ENCODE data around the gene R3HCC1L. TPM values are rescaled to one million over a fixed set of nuclear protein-coding genes. Genes with fewer than 3 reads are reported as not detected.
"Not testable (repeated sequence)": the region's sequence is repeated elsewhere in the genome, so short reads cannot be mapped to it uniquely, and the experiment has no call there.

The R3HCC1L gene
- total RNA-seq, 4 donors from 2014 or later: 9.0 to 11.6 (median 9.9) TPM

- no peak for DNase-seq (ENCODE audit: extremely low spot score)
- intact Hi-C loops (cut with DNase I): no loop called here
- H3K9me3 ChIP-seq: no peaks in the 10 kb centered on the region
- H3K4me3 ChIP-seq: no peak overlapping the region
- H3K27me3 ChIP-seq: no peaks in the 10 kb centered on the region
- TF ChIP-seq CTCF (IDR thresholded peaks at IDR 0.05) (no peak), POLR2AphosphoS5 (IDR thresholded peaks at IDR 0.05) (no peak), EP300 (IDR thresholded peaks at IDR 0.05) (no peak), POLR2A (IDR thresholded peaks at IDR 0.05; ENCODE audit: low read depth) (no peak)
- 88% methylated on average over 2 of the region's 2 CpGs for WGBS
- H3K4me1 ChIP-seq: peaks cover 8 to 18% (median 14%) of the 10 kb centered on the region in 4 donors
- H3K36me3 ChIP-seq: no peaks in the 10 kb centered on the region
- H3K27ac ChIP-seq (replicated peaks in 1 of 4): no peak overlapping the region
Measured at GRCh38 chr10:98144985-98145384, 10.5 kb downstream of the R3HCC1L start.

GRCh38 chr10:98149858-98150257, 15.4 kb downstream of the R3HCC1L start:
- Histone ChIP-seq H3K36me3 (peaks cover 0 to 10% (median 5%) of the 10 kb centered on the region in 4 donors), H3K4me3 (no peak overlapping the region), H3K4me1 (peaks cover 0 to 7% (median under 1%) of the 10 kb centered on the region in 4 donors), H3K27me3 (no peaks in the 10 kb centered on the region), H3K27ac (replicated peaks in 1 of 4) (no peak overlapping the region), H3K9me3 (no peaks in the 10 kb centered on the region)
- TF ChIP-seq EP300 (IDR thresholded peaks at IDR 0.05): no peak
- no peak for TF ChIP-seq CTCF (IDR thresholded peaks at IDR 0.05)
- intact Hi-C loops (cut with DNase I): no loop called here
- 96% methylated on average over 1 of the region's 1 CpG for WGBS
- DNase-seq (ENCODE audit: extremely low spot score): no peak

- Histone ChIP-seq H3K27ac (replicated peaks in 1 of 4) (no peak overlapping the region), H3K4me1 (peaks cover 0 to 5% (median 0%) of the 10 kb centered on the region in 4 donors), H3K4me3 (no peak overlapping the region), H3K27me3 (no peaks in the 10 kb centered on the region), H3K9me3 (no peaks in the 10 kb centered on the region), H3K36me3 (peaks cover 0 to 10% (median 5%) of the 10 kb centered on the region in 4 donors)
- intact Hi-C loops (cut with DNase I): no loop called here
- DNase-seq (ENCODE audit: extremely low spot score): no peak
- TF ChIP-seq EP300 (IDR thresholded peaks at IDR 0.05): no peak
- no peak for TF ChIP-seq POLR2A (IDR thresholded peaks at IDR 0.05; ENCODE audit: low read depth)
- TF ChIP-seq POLR2AphosphoS5 (IDR thresholded peaks at IDR 0.05): no peak
- TF ChIP-seq CTCF (IDR thresholded peaks at IDR 0.05): no peak
- WGBS: 97% methylated on average over 5 of the region's 5 CpGs
Measured at GRCh38 chr10:98150544-98150943, 16.1 kb downstream of the R3HCC1L start.

GRCh38 chr10:98152778-98153177, 18.3 kb downstream of the R3HCC1L start:
- DNase-seq (ENCODE audit: extremely low spot score); H3K27me3 ChIP-seq; intact Hi-C loops (cut with DNase I); H3K9me3 ChIP-seq; H3K27ac ChIP-seq (replicated peaks in 1 of 4); H3K4me1 ChIP-seq; H3K4me3 ChIP-seq: not testable (repeated sequence)
- peaks cover 0 to 14% (median 9%) of the 10 kb centered on the region in 4 donors for H3K36me3 ChIP-seq
- 85% methylated on average over 6 of the region's 30 CpGs for WGBS

- H3K27ac ChIP-seq (replicated peaks in 1 of 4); intact Hi-C loops (cut with DNase I); H3K4me3 ChIP-seq; H3K4me1 ChIP-seq; DNase-seq (ENCODE audit: extremely low spot score); H3K27me3 ChIP-seq; H3K9me3 ChIP-seq: not testable (repeated sequence)
- H3K36me3 ChIP-seq: peaks cover 0 to 15% (median 10%) of the 10 kb centered on the region in 4 donors
- WGBS: 74% methylated on average over 8 of the region's 8 CpGs
Measured at GRCh38 chr10:98153213-98153958, 18.9 kb downstream of the R3HCC1L start.

- H3K9me3 ChIP-seq: no peaks in the 10 kb centered on the region
- no peak overlapping the region for H3K27ac ChIP-seq (replicated peaks in 1 of 4)
- intact Hi-C loops (cut with DNase I): no loop called here
- 91% methylated on average over 3 of the region's 3 CpGs for WGBS
- peaks cover 0 to 5% (median 0%) of the 10 kb centered on the region in 4 donors for H3K4me1 ChIP-seq
- H3K27me3 ChIP-seq: no peaks in the 10 kb centered on the region
- DNase-seq (ENCODE audit: extremely low spot score): no peak
- no peak overlapping the region for H3K4me3 ChIP-seq
- peaks cover 0 to 15% (median 10%) of the 10 kb centered on the region in 4 donors for H3K36me3 ChIP-seq
- TF ChIP-seq CTCF (IDR thresholded peaks at IDR 0.05): no peak
- no peak for TF ChIP-seq EP300 (IDR thresholded peaks at IDR 0.05)
Measured at GRCh38 chr10:98154076-98154475, 19.6 kb downstream of the R3HCC1L start.
